C4-2B (cell line): ENCODE measurements around the gene PACS2.

ENCODE experiments used
- ZFX ChIP-seq: fragments of 450-650 bp; IDR thresholded peaks from 2 replicates; pipeline ENCODE4 v1.6.1; 2017
- TF ChIP-seq, protein P1 (sequence below): fragments of 450-650 bp; conservative IDR thresholded peaks from 2 replicates; pipeline ENCODE4 v1.5.1; 2017; ENCODE audit warnings: mild to moderate bottlenecking

DNA sequence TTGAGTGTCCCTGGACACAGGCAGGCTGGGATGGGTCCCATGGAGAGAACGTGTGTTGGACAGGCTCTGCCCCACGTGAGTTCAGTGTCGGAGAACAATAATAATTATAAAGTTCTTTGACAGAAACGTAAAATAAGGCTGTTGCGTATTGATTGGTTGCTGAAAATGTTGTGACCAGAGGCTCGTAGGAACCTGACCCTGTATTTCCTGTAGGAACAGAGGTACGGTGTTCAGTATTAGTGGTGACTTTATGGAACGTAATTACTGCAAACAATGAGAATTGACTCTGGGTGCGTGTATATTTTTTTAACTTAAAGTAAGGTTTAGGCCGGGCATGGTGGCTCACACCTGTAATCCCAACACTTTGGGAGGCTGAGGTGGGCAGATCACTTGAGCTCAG lies 112.9 kb downstream of the PACS2 start:
- TF ChIP-seq, protein P1, sequence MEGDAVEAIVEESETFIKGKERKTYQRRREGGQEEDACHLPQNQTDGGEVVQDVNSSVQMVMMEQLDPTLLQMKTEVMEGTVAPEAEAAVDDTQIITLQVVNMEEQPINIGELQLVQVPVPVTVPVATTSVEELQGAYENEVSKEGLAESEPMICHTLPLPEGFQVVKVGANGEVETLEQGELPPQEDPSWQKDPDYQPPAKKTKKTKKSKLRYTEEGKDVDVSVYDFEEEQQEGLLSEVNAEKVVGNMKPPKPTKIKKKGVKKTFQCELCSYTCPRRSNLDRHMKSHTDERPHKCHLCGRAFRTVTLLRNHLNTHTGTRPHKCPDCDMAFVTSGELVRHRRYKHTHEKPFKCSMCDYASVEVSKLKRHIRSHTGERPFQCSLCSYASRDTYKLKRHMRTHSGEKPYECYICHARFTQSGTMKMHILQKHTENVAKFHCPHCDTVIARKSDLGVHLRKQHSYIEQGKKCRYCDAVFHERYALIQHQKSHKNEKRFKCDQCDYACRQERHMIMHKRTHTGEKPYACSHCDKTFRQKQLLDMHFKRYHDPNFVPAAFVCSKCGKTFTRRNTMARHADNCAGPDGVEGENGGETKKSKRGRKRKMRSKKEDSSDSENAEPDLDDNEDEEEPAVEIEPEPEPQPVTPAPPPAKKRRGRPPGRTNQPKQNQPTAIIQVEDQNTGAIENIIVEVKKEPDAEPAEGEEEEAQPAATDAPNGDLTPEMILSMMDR: no peak
- TF ChIP-seq ZFX: no peak
